Activated CD8-positive, alpha-beta memory T cell treated with anti-CD3 and anti-CD28 coated beads for 24 hours (primary cell): ENCODE measurements around the gene PLPPR1.
"Not testable (repeated sequence)": the region's sequence is repeated elsewhere in the genome, so short reads cannot be mapped to it uniquely, and the experiment has no call there.

ENCODE experiments used
- DNase-seq: peaks from one replicate; pipeline ENCODE4 v3.0.0-alpha.2; 2020

Gene PLPPR1

GRCh38 chr9:101226161-101226560, 197.6 kb downstream of the PLPPR1 start:
- DNase-seq = no peak

GRCh38 chr9:101226803-101227202, 198.3 kb downstream of the PLPPR1 start:
- no peak for DNase-seq

- no peak for DNase-seq
Measured at GRCh38 chr9:101229606-101230005, 201.1 kb downstream of the PLPPR1 start.

GRCh38 chr9:101232405-101232977, 204.0 kb downstream of the PLPPR1 start:
- no peak for DNase-seq

- DNase-seq = no peak
Measured at GRCh38 chr9:101235105-101235866, 206.8 kb downstream of the PLPPR1 start.

GRCh38 chr9:101242651-101243050, 214.1 kb downstream of the PLPPR1 start:
- no peak for DNase-seq

GRCh38 chr9:101246691-101247090, 218.2 kb downstream of the PLPPR1 start:
- DNase-seq = no peak

- DNase-seq = no peak
Measured at GRCh38 chr9:101247297-101247696, 218.8 kb downstream of the PLPPR1 start.

GRCh38 chr9:101254733-101255433, 226.4 kb downstream of the PLPPR1 start:
- DNase-seq = no peak

GRCh38 chr9:101264727-101265126, 236.2 kb downstream of the PLPPR1 start:
- no peak for DNase-seq

GRCh38 chr9:101265261-101265660, 236.7 kb downstream of the PLPPR1 start:
- no peak for DNase-seq

GRCh38 chr9:101268426-101268825, 239.9 kb downstream of the PLPPR1 start:
- no peak for DNase-seq

GRCh38 chr9:101269591-101270283, 241.2 kb downstream of the PLPPR1 start:
- DNase-seq = no peak

- no peak for DNase-seq
Measured at GRCh38 chr9:101270302-101270701, 241.8 kb downstream of the PLPPR1 start.

- DNase-seq = no peak
Measured at GRCh38 chr9:101271102-101271501, 242.6 kb downstream of the PLPPR1 start.

- DNase-seq = no peak
Measured at GRCh38 chr9:101274971-101275768, 246.6 kb downstream of the PLPPR1 start.

- DNase-seq = no peak
Measured at GRCh38 chr9:101275769-101276250, 247.3 kb downstream of the PLPPR1 start.

- DNase-seq = not testable (repeated sequence)
Measured at GRCh38 chr9:101291043-101291442, 262.5 kb downstream of the PLPPR1 start.

GRCh38 chr9:101299901-101300300, 271.4 kb downstream of the PLPPR1 start:
- DNase-seq = no peak

GRCh38 chr9:101307051-101307450, 278.5 kb downstream of the PLPPR1 start:
- DNase-seq = no peak

- no peak for DNase-seq
Measured at GRCh38 chr9:101307524-101308213, 279.1 kb downstream of the PLPPR1 start.

- no peak for DNase-seq
Measured at GRCh38 chr9:101309139-101309538, 280.6 kb downstream of the PLPPR1 start.
